Breast epithelium (tissue), 4 donors: ENCODE results near the gene TRAPPC10. TPM values are rescaled to one million over a fixed set of nuclear protein-coding genes. Genes with fewer than 3 reads are reported as not detected.

ENCODE experiments used
- DNase-seq, 2 donors: peaks; one replicate each; pipeline ENCODE4 v3.0.0-alpha.2; 2019; ENCODE audit warnings: low spot score in 2 of 2
- H3K27ac ChIP-seq, 2 donors: fragments of 200-600 bp; sonication (generic) in 1 of 2; one replicate each; pipeline ENCODE4 v1.5.1; 2016 to 2019; ENCODE audit warnings: mild to moderate bottlenecking in 1 of 2
- H3K27me3 ChIP-seq, 2 donors: fragments of 200-600 bp; sonication (generic) in 1 of 2; one replicate each; pipeline versions ENCODE4 v1.5.1 to v1.6.0; 2017 to 2019; ENCODE audit warnings: control low read depth in 1 of 2, mild to moderate bottlenecking in 1 of 2
- H3K36me3 ChIP-seq: fragments of 200-600 bp; one replicate; pipeline ENCODE4 v1.5.1; 2019
- H3K4me1 ChIP-seq, 2 donors: fragments of 200-600 bp; sonication (generic); one replicate each; pipeline ENCODE4 v1.5.1; 2016 to 2019; ENCODE audit warnings: control low read depth in 1 of 2
- H3K4me3 ChIP-seq, 3 donors: fragments of 200-600 bp; sonication (generic); 1 replicate in 2 of 3; 2 replicates in 1 of 3; pipeline ENCODE4 v1.5.1; 2016 to 2019; ENCODE audit warnings: mild to moderate bottlenecking in 3 of 3, moderate library complexity in 2 of 3
- H3K9me3 ChIP-seq, 2 donors: fragments of 200-600 bp; sonication (generic) in 1 of 2; one replicate each; pipeline ENCODE4 v1.5.1; 2016 to 2019; ENCODE audit warnings: control low read depth in 1 of 2
- CTCF ChIP-seq, 3 donors: fragments of 450-650 bp; IDR thresholded peaks; one replicate each; pipeline ENCODE4 v1.5.1; 2016 to 2017; ENCODE audit warnings: antibody characterized with exemption in 3 of 3, mild to moderate bottlenecking in 3 of 3, moderate library complexity in 3 of 3
- POLR2A ChIP-seq: fragments of 450-650 bp; IDR thresholded peaks from one replicate; pipeline ENCODE4 v1.6.1; 2016; ENCODE audit warnings: antibody characterized with exemption, mild to moderate bottlenecking, moderate library complexity
- POLR2AphosphoS5 ChIP-seq, 3 donors: sonication (generic); formaldehyde crosslinking; IDR thresholded peaks; one replicate each; pipeline ENCODE4 v1.6.1; 2017; ENCODE audit warnings: antibody characterized with exemption in 3 of 3
- intact Hi-C: fragments of 100-400 bp; cut with DNase I; formaldehyde crosslinking; loops from one replicate; pipeline ENCODE4 v1.15.1; 2023; ENCODE audit warnings: low total_unique reads
- total RNA-seq, 3 donors: library from RNA; depleted of rRNA; stranded (reverse); fragments of >200 nt; gene quantifications; one replicate each; pipeline ENCODE4 v1.1.0, GENCODE V29; 2016

Gene TRAPPC10
- total RNA-seq, 3 donors from 2014 or later: 27.4 to 35.0 (median 31.1) TPM

- H3K9me3 ChIP-seq: no peaks in the 10 kb centered on the region
- no peak overlapping the region for H3K27ac ChIP-seq
- peaks cover 3% of the 10 kb centered on the region for H3K36me3 ChIP-seq
- no peaks in the 10 kb centered on the region for H3K27me3 ChIP-seq
- TF ChIP-seq POLR2A (no peak), POLR2AphosphoS5 (IDR thresholded peaks at IDR 0.05) (no peak), CTCF (IDR thresholded peaks at IDR 0.05) (no peak)
- peak in 1 of 2 donors; percentile 3 for DNase-seq
- H3K4me3 ChIP-seq: no peak overlapping the region
- intact Hi-C loops: no loop called here
- peaks cover 0 to 3% of the 10 kb centered on the region in 2 donors for H3K4me1 ChIP-seq
Measured at GRCh38 chr21:44088401-44088780, 76.3 kb downstream of the TRAPPC10 start.

DNA sequence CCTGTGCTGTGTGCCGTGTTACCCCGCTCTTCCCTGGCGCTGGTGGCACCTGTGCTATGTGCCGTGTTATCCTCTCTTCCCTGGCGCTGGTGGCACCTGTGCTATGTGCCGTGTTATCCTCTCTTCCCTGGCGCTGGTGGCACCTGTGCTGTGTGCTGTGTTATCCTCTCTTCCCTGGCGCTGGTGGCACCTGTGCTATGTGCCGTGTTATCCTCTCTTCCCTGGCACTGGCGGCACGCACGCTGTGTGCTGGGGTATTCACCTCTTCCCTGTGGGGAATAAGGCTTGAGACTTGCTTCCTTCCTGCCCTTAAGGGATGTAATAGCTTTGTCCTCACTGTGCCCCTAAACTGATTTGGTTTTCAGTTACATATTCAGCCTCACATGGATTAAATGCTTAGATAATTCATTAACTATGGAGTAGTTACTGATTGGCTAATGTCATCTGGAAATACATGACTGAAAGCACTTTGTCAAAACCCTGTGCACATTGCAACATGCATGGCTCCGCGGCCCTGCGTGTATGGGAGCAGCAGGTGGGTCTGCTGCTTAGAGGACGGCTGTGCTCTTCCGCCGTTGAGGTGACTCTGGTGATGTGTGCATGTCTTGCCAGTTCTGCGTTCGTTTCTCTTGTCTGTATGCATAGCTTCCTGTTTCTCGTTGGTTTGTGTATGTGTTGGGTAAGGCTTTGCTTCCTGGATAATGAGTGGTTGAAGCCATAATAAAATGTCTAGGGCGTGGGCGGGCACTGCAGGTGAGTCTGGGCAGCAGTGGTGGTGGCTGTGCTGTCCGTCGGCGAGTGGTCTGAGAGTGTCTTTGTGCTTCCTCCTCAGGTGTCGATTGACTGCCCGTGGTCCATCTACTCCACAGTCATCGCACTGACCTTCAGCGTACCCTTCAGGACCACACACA is 77.1 kb downstream of the TRAPPC10 start:
- Histone ChIP-seq H3K27ac (no peak overlapping the region), H3K4me1 (no peaks in the 10 kb centered on the region), H3K27me3 (no peaks in the 10 kb centered on the region), H3K36me3 (peaks cover 3% of the 10 kb centered on the region), H3K4me3 (no peak overlapping the region), H3K9me3 (no peaks in the 10 kb centered on the region)
- DNase-seq: peak in 1 of 2 donors; percentile 12
- TF ChIP-seq POLR2AphosphoS5 (IDR thresholded peaks at IDR 0.05) (no peak), CTCF (IDR thresholded peaks at IDR 0.05) (no peak), POLR2A (no peak)
- intact Hi-C loops: no loop called here

- H3K4me3 ChIP-seq: no peak overlapping the region
- TF ChIP-seq POLR2AphosphoS5 (IDR thresholded peaks at IDR 0.05) (no peak), CTCF (IDR thresholded peaks at IDR 0.05) (no peak), POLR2A (no peak)
- H3K9me3 ChIP-seq: no peaks in the 10 kb centered on the region
- H3K36me3 ChIP-seq: peaks cover 3% of the 10 kb centered on the region
- H3K27me3 ChIP-seq: no peaks in the 10 kb centered on the region
- intact Hi-C loops: no loop called here
- DNase-seq: peak in 1 of 2 donors; percentile 11
- H3K27ac ChIP-seq: no peak overlapping the region
- no peaks in the 10 kb centered on the region for H3K4me1 ChIP-seq
Measured at GRCh38 chr21:44090325-44090724, 78.2 kb downstream of the TRAPPC10 start.

GRCh38 chr21:44092211-44092610 is 80.1 kb downstream of the TRAPPC10 start:
- Histone ChIP-seq H3K9me3 (no peaks in the 10 kb centered on the region), H3K27ac (no peak overlapping the region), H3K4me3 (no peak overlapping the region), H3K27me3 (no peaks in the 10 kb centered on the region), H3K4me1 (no peaks in the 10 kb centered on the region), H3K36me3 (peaks cover 3% of the 10 kb centered on the region)
- intact Hi-C loops: no loop called here
- no peak for TF ChIP-seq CTCF (IDR thresholded peaks at IDR 0.05)
- no peak for TF ChIP-seq POLR2AphosphoS5 (IDR thresholded peaks at IDR 0.05)
- TF ChIP-seq POLR2A: no peak
- peak in 1 of 2 donors; percentile 12 for DNase-seq

GRCh38 chr21:44093761-44094160 is 81.7 kb downstream of the TRAPPC10 start:
- Histone ChIP-seq H3K36me3 (peaks cover 3% of the 10 kb centered on the region), H3K4me1 (no peaks in the 10 kb centered on the region), H3K9me3 (no peaks in the 10 kb centered on the region), H3K27me3 (no peaks in the 10 kb centered on the region), H3K4me3 (no peak overlapping the region), H3K27ac (no peak overlapping the region)
- intact Hi-C loops: no loop called here
- TF ChIP-seq POLR2A: no peak
- TF ChIP-seq CTCF (IDR thresholded peaks at IDR 0.05): no peak
- no peak for TF ChIP-seq POLR2AphosphoS5 (IDR thresholded peaks at IDR 0.05)
- DNase-seq: peak in 1 of 2 donors; percentile 15
